Neuronal stem cell (in vitro differentiated cells): ENCODE data around the gene COX19.

Experiments
- DNase-seq: peaks from one replicate; pipeline ENCODE4 v3.0.0-alpha.2; 2013; ENCODE audit warnings: low spot score
- H2AFZ ChIP-seq: one replicate; pipeline ENCODE4 v1.6.1; 2013; ENCODE audit warnings: mild to moderate bottlenecking, low read length, inconsistent platforms
- H2AK5ac ChIP-seq: 2 replicates; pipeline ENCODE4 v1.6.1; 2013; ENCODE audit warnings: low read depth, mild to moderate bottlenecking, inconsistent platforms, low read length, moderate library complexity, mixed read lengths
- H2BK120ac ChIP-seq: 2 replicates; pipeline ENCODE4 v1.6.1; 2013; ENCODE audit warnings: low read depth, mild to moderate bottlenecking, inconsistent platforms, low read length, moderate library complexity, mixed read lengths
- H2BK12ac ChIP-seq: one replicate; pipeline ENCODE4 v1.6.1; 2013; ENCODE audit warnings: low read length, inconsistent platforms
- H2BK15ac ChIP-seq: 2 replicates; pipeline ENCODE4 v1.6.1; 2013; ENCODE audit warnings: mild to moderate bottlenecking, low read length, inconsistent platforms, mixed read lengths
- H2BK5ac ChIP-seq: one replicate; pipeline ENCODE4 v1.6.1; 2013; ENCODE audit warnings: inconsistent platforms, mild to moderate bottlenecking, low read length, moderate library complexity
- H3K14ac ChIP-seq: one replicate; pipeline ENCODE4 v1.6.1; 2013; ENCODE audit warnings: low read length, inconsistent platforms
- H3K18ac ChIP-seq: 2 replicates; pipeline ENCODE4 v1.6.1; 2013; ENCODE audit warnings: low read length, inconsistent platforms
- H3K23ac ChIP-seq: 2 replicates; pipeline ENCODE4 v1.6.1; 2013; ENCODE audit warnings: low read depth, mild to moderate bottlenecking, mixed read lengths, low read length, inconsistent platforms; ENCODE audit not compliant: poor library complexity
- H3K27ac ChIP-seq: replicated peaks from 3 replicates; pipeline ENCODE4 v1.5.1; 2013; ENCODE audit warnings: low read length, inconsistent platforms
- H3K27me3 ChIP-seq, 3 experiments: 2 replicates each; pipeline ENCODE4 v1.6.1; 2013; ENCODE audit warnings: low read length in 3 of 3, mild to moderate bottlenecking in 2 of 3, inconsistent platforms in 1 of 3, low read depth in 1 of 3, mixed read lengths in 1 of 3, moderate library complexity in 1 of 3; ENCODE audit not compliant: control insufficient read depth in 3 of 3, insufficient read depth in 3 of 3
- H3K36me3 ChIP-seq, 2 donors: replicated peaks in 1 of 2; 2 replicates each; pipeline ENCODE4 v1.6.1; 2013; ENCODE audit warnings: low read length in 2 of 2; ENCODE audit not compliant: control insufficient read depth in 2 of 2, insufficient read depth in 2 of 2
- H3K4ac ChIP-seq: 2 replicates; pipeline ENCODE4 v1.6.1; 2013; ENCODE audit warnings: inconsistent platforms, mild to moderate bottlenecking, low read length, moderate library complexity
- H3K4me1 ChIP-seq, 2 donors: 1 replicate in 1 of 2; 2 replicates in 1 of 2; pipeline ENCODE4 v1.6.1; 2013; ENCODE audit warnings: low read length in 2 of 2, low read depth in 1 of 2; ENCODE audit not compliant: control insufficient read depth in 2 of 2, insufficient read depth in 1 of 2
- H3K4me2 ChIP-seq: one replicate; pipeline ENCODE4 v1.6.1; 2013; ENCODE audit warnings: mild to moderate bottlenecking, low read length, inconsistent platforms; ENCODE audit not compliant: insufficient read depth, poor library complexity, severe bottlenecking
- H3K4me3 ChIP-seq, 2 donors: 2 replicates each; pipeline ENCODE4 v1.5.1; 2013; ENCODE audit warnings: low read length in 2 of 2, mild to moderate bottlenecking in 2 of 2, inconsistent platforms in 1 of 2, moderate library complexity in 1 of 2
- H3K79me1 ChIP-seq: one replicate; pipeline ENCODE4 v1.6.1; 2013; ENCODE audit warnings: low read depth, mild to moderate bottlenecking, inconsistent platforms, low read length, moderate library complexity
- H3K9ac ChIP-seq: one replicate; pipeline ENCODE4 v1.6.1; 2013; ENCODE audit warnings: mild to moderate bottlenecking, low read depth, low read length, inconsistent platforms; ENCODE audit not compliant: poor library complexity
- H3K9me3 ChIP-seq, 2 donors: replicated peaks in 1 of 2; 2 replicates each; pipeline versions ENCODE3 to v1.6.1; 2013; ENCODE audit warnings: low read length in 2 of 2, mild to moderate bottlenecking in 2 of 2, inconsistent platforms in 1 of 2, low read depth in 1 of 2, mixed read lengths in 1 of 2, moderate library complexity in 1 of 2; ENCODE audit not compliant: control insufficient read depth in 2 of 2, insufficient read depth in 1 of 2
- H4K8ac ChIP-seq: one replicate; pipeline ENCODE4 v1.6.1; 2013; ENCODE audit warnings: low read depth, mild to moderate bottlenecking, inconsistent platforms, low read length, moderate library complexity
- H4K91ac ChIP-seq: one replicate; pipeline ENCODE4 v1.6.1; 2013; ENCODE audit warnings: low read length, low read depth, mild to moderate bottlenecking, inconsistent platforms; ENCODE audit not compliant: poor library complexity
- WGBS, 2 donors: extraction: QIAGEN DNeasy Blood & Tissue Kit; methylation state at CpG; one replicate each; pipeline ENCODE4 v1.1.7; 2013; ENCODE audit warnings: missing lambda C conversion rate in 2 of 2, mixed read lengths in 1 of 2; ENCODE audit not compliant: insufficient read length in 2 of 2, insufficient replicate concordance in 1 of 2; ENCODE audit errors: extremely low coverage in 2 of 2; 5-methylcytosine and 5-hydroxymethylcytosine counted together

The COX19 gene

DNA sequence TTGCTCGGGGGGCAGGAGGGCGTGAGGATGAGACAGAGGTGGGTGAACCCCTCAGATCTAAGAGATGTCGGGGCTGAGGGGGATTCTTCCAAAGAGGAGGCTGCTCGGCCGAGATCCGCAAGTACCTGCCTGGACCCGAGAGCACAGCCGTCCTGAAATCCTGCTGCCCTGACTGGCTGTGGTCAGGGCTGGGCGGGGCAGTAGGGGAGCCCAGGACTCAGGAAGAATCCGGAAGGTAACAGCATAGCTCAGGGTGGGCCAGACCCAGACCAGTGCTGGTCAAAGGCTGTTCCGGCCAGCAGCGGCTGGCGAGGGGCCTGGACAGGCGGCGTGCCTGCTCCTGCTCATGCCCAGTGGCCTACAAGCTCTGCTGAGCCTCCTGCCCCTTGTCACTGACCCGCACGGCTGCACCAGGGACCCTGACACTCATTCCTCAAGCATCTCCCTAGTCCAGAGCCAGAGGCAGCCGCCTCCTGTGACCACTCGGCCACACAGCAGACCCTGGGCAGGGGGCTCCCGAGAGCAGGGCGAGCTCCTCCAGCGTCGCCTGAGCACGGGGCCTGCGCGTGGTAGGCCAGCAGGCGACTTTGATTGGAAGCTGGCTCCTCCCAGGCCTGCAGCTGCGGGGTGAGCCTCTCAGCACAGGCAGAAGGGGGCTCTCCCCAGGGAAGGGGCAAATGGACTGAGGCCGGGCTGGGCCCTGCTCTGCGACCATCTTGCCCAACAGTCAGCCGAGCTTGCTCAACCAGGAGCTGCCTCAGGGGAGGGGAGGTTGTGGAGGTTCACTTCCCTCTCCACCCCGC, 17.7 kb downstream of the COX19 start:
- no CpG with 5 or more reads among the region's 32 CpGs for WGBS, 2 donors
- DNase-seq, result no peak
- H3K14ac ChIP-seq, result no peak overlapping the region

DNA sequence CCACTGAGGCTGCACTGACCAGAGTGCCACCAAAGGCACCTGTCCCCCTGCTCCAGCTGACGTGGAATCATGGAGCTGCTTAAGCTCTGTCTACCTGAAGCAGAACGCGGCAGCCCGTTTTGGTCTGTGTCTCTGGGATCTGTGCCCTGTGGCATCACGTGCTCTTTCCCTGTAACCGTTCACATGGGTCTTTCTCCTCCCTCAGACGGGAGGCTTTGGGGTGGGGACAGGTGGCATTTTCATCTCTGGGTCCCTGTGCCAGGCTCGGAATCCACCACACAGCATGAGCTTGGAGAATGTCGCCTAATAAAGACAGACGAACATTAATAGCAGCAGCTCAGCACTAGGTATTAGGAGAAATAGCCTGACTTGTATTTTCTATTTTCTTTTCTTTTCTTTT, 19.3 kb downstream of the COX19 start:
- Histone ChIP-seq H3K4ac (no peak overlapping the region), H3K4me1 (peaks cover 0 to 10% of the 10 kb centered on the region in 2 donors), H3K14ac (no peak overlapping the region), H3K4me2 (no peak overlapping the region), H2BK12ac (no peak overlapping the region), H3K9me3 (peaks cover 0 to 2% of the 10 kb centered on the region in 2 donors), H2BK120ac (no peak overlapping the region), H4K8ac (no peak overlapping the region), H2BK15ac (no peak overlapping the region), H3K23ac (no peak overlapping the region), H3K18ac (no peak overlapping the region), H3K36me3 (no peaks in the 10 kb centered on the region), H2BK5ac (no peak overlapping the region), H3K27me3 (peaks cover 15 to 33% (median 29%) of the 10 kb centered on the region in 3 experiments), H3K79me1 (no peaks in the 10 kb centered on the region), H4K91ac (no peak overlapping the region), H3K4me3 (no peak overlapping the region), H2AFZ (no peak overlapping the region), H3K27ac (no peak overlapping the region), H3K9ac (no peak overlapping the region), H2AK5ac (no peak overlapping the region)
- DNase-seq, result no peak
- WGBS, 2 donors, result no CpG with 5 or more reads among the region's 10 CpGs

More for the DNA sequence above, 17.7 kb downstream of the COX19 start:
- Histone ChIP-seq H3K27ac (no peak overlapping the region), H3K4me3 (no peak overlapping the region), H3K4me1 (peaks cover 0 to 10% of the 10 kb centered on the region in 2 donors), H3K9me3 (peaks cover 0 to 2% of the 10 kb centered on the region in 2 donors), H2AK5ac (peak overlapping the region; percentile 87), H2BK5ac (peak overlapping the region; percentile 77), H3K79me1 (peaks cover 3% of the 10 kb centered on the region), H3K23ac (no peak overlapping the region), H2BK120ac (no peak overlapping the region), H2BK12ac (no peak overlapping the region), H3K4ac (no peak overlapping the region), H4K8ac (peak overlapping the region; percentile 76), H3K27me3 (peaks cover 15 to 26% (median 23%) of the 10 kb centered on the region in 3 experiments), H3K36me3 (no peaks in the 10 kb centered on the region), H3K4me2 (no peak overlapping the region), H2AFZ (peak overlapping the region; percentile 68), H3K18ac (peak overlapping the region; percentile 72), H4K91ac (no peak overlapping the region), H2BK15ac (peak overlapping the region; percentile 27), H3K9ac (no peak overlapping the region)

DNA sequence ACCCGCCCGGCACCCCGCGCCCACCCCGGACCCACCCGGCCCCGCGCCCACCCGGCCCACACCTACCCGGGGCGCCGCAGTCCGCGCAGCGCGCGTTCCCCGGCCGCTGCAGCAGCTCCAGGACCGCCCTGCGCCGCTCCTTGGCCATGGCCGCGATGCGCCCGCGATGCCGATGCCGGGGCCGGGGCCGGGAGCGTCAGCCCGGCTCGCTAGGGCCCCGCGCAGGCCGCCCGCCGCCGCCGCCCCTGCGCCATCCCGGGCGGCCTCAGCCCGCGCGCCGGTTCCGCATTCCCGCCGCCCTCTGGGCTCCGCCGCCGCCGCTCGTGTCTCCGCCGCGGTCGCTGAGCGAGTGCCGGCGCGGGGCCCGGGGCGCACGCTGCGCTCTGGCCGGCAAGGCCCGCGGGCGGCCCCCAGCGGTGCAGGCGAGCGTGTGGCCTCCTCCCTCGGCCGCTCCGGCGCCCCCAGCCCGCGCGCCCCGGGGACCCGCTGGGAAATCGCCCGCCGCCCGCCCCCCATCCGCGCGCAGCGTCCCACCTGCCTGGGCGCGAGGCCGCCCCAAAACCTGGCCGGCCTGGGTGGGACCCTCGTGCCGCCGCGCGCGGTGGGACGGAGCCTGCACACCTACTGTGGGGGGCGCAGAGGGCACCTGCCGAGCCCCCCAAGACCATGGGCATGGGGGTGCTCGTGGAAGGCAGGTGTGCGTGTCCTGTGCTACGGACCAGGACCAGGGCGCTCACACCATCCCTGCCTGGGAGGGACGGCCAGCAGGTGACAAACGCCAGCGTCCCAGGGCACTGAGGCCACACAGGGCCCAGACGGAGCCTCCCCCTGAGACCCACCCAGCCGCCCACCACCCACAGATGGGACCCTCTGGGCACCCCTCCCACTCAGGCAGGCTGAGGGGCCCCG, 20.8 kb downstream of the COX19 start, which contains the start of gene ADAP1:
ADAP1 (minus strand) TSS at position 351 of the 909 bp plus-strand sequence; CDS start at position 148, 203 bp downstream.
- H2BK15ac ChIP-seq, result no peak within 1 kb of the TSS
- no peaks in the 10 kb centered on the region for H3K36me3 ChIP-seq
- peak within 1 kb of the TSS; percentile 93 for H3K4me2 ChIP-seq
- peaks cover 0 to 10% of the 10 kb centered on the region in 2 donors for H3K4me1 ChIP-seq
- DNase-seq, result no peak
- H3K4ac ChIP-seq, result no peak within 1 kb of the TSS
- no peak within 1 kb of the TSS for H4K8ac ChIP-seq
- no peak within 1 kb of the TSS for H3K27ac ChIP-seq
- peaks cover 15 to 33% (median 29%) of the 10 kb centered on the region in 3 experiments for H3K27me3 ChIP-seq
- peak within 1 kb of the TSS; percentile 41 to 71 for H3K4me3 ChIP-seq
- H2BK5ac ChIP-seq, result no peak within 1 kb of the TSS
- no peak within 1 kb of the TSS for H2BK120ac ChIP-seq
- H2BK12ac ChIP-seq, result no peak within 1 kb of the TSS
- H3K9ac ChIP-seq, result peak within 1 kb of the TSS; percentile 73
- no peak within 1 kb of the TSS for H4K91ac ChIP-seq
- H3K14ac ChIP-seq, result no peak within 1 kb of the TSS
- H3K9me3 ChIP-seq, result peaks cover 0 to 2% of the 10 kb centered on the region in 2 donors
- peak within 1 kb of the TSS; percentile 87 for H3K23ac ChIP-seq
- H2AFZ ChIP-seq, result peak within 1 kb of the TSS; percentile 82
- no peak within 1 kb of the TSS for H2AK5ac ChIP-seq
- WGBS, 2 donors, result no CpG with 5 or more reads among the region's 115 CpGs
- H3K18ac ChIP-seq, result peak within 1 kb of the TSS; percentile 85
- no peaks in the 10 kb centered on the region for H3K79me1 ChIP-seq
